Activated CD4-positive, CD25-positive, alpha-beta regulatory T cell treated with anti-CD3 and anti-CD28 coated beads, Interleukin-2, amount 50 U/mL, for 72 hours (primary cell): ENCODE measurements around the gene KRT3.
"Not testable (repeated sequence)": the region's sequence is repeated elsewhere in the genome, so short reads cannot be mapped to it uniquely, and the experiment has no call there.

Experiments used
- DNase-seq: peaks from one replicate; pipeline ENCODE4 v3.0.0; 2021

KRT3 gene

DNA sequence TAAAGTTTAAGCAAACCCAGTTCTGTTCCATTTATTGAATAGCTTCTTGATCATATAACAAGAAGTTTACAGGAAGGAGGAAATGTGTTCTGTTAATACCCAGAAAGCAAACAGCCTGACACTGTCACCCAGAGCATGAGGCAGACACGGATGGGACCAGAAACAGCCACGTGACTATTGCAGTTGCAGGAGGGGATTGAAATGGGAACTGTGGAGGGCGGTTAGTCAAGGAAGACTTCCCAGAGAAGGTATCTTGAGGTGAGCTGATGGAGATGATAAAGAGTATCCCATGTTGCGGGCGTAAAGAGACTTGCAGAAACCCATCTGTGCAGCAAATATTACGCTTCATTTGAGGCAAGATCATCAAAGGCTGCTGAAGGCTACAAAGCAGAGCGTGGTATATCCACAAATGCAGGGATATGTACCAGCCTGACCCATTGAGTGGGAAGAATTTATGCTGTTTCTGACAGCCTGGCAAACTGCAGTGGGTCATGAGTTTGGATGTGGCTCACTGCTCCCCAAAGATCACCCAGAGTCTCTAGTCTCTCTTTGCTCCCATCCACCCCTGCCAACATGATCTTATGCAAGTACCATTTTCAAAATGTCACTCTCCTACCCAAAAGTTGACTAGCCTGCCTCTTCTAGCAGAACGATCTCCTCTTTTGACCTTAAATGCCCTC is 39.5 kb downstream of the KRT3 start:
- no peak for DNase-seq

- no peak for DNase-seq
Observed at GRCh38 chr12:52755533-52755932, 40.4 kb downstream of the KRT3 start.

GRCh38 chr12:52754135-52754534 is 41.8 kb downstream of the KRT3 start:
- no peak for DNase-seq

- DNase-seq = no peak
Observed at GRCh38 chr12:52753283-52753682, 42.6 kb downstream of the KRT3 start.

DNA sequence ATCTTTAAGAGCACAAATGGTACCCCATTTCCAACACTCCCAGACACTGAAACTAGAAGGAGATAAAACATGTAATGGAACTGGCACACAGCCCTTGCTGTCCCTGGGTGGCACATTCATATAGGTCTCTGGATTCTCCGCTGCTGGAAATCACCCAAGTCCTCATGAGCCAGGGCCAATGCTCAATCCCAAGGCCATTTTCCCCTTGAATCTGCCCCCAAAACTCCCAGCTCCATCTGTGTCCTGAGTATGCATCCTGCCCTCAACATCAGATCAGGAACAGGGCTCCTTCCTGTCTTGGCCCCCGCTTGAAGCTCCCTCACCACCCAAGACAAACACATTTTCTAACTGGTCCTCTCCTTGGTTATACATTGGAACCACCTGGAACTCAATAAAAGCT is 43.4 kb downstream of the KRT3 start:
- no peak for DNase-seq

DNA sequence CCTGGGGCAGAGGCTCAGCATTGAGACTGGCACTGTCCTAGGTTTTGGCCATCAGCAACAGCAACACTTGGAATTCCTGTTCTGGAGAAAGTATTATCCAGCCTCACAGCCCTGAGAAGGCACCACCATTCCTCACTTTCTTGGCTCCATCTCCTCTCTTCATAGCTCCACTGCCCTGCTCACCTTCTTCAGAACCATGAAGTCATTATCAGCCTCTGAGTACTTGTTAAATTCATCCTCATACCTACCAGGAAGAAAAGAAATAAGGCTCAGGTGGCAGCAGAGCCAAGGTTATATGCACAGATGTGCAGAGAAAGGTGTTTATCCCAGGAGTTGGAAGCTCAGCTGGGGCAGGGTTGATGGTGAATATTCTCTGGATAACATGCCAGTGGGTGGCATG is 44.1 kb downstream of the KRT3 start:
- DNase-seq = no peak

GRCh38 chr12:52750532-52750931 is 45.4 kb downstream of the KRT3 start:
- not testable (repeated sequence) for DNase-seq

GRCh38 chr12:52749827-52750226 is 46.1 kb downstream of the KRT3 start:
- no peak for DNase-seq

DNA sequence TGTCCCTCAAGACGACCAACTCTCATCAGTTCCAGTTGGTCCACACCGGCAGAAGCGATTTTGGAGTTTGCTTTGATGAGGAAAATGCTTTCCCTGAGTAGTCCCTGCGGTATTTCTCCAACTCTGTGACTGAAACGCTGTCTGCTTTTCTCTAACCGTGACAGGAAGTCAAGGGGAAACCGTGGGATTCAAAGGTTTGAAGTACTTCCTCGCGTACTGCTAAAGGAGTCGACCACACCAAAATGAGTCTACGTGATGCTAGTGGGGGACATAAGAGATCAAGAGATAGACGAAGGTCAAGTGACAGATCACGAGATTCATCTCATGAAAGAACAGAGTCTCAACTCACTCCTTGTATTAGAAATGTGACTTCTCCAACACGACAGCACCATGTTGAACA is 47.3 kb downstream of the KRT3 start:
- no peak for DNase-seq

- no peak for DNase-seq
Observed at GRCh38 chr12:52745554-52745953, 50.4 kb downstream of the KRT3 start.

DNA sequence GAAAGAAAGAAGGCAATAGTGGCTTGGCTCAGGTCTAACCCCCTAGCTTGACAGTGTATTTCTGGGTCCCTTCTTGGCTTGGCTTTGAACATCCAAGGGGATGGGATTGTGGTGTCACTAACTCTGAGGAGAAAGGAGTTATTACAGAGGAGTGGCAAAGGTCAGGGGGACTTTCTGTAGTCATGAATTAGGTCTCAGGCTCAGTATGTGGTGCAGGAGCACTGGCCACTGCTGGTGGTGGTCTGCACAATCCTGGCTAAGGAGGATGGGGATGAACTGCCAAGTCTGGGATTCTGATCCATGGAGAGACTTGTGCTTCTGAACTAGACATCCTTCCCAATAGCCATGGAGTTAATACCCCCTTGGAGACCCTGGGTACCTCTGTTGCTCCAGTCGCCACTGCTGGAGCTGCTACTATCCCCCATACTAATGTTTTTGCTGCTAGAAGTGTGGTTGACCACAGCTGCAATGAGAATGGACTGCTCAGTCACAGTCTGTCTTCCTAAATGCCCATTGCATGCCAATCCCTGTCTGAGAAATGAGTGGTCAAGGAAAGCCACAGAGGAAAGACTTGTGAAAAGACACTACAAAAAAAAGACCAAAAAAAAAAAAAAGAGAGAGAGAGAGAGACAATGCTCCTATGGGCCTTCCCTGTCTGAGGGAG is 51.3 kb downstream of the KRT3 start:
- no peak for DNase-seq

DNA sequence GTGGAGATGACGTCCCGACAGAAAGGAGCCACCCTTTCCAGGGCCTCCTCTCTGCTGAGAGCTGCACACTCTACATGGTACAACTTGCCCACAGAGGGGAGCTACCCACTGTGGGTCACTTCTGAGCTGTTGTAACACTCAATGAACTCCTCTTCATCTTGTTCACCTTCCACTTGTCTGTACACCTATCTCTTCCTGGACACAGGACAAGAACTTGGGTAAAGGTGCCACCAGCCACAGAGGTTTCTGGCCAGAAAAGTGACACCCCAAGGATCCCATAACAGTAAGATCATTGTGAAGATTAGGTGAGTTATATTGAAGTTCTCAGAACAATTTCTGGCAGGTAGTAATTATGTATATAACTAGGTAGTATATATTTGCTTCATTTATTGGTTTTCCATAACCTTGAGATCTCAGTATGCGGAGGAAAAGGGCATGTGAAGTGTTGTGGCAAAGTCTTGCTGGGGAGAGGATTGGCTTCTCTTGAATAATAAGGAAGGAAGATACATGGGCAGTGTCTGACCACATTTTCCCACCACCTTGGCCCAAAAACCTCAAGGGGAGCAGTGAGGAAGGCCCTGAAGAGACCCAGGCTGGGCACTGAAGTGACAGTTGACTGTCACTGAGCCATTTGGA is 53.0 kb downstream of the KRT3 start:
- no peak for DNase-seq

DNA sequence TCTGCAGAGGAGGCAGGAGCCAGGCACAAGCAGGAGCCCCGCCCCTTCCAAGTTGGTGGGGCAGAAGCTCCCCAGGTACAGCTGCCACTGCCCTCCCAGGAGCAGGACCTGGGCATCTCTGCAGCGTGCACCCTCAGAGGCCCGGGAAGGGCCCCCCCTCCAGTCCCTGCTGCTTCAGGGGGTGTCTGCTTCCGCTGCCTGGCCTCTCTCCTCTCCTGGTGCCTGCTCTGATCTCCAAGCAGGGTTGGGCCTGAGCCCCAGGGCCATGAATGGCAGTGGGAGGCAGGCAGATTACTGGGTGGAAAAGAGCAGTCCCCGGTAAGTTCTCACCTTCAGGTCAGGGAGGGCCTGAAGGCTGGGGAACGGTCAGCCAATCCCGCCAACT is 53.7 kb downstream of the KRT3 start:
- no peak for DNase-seq

- peak; percentile 53 for DNase-seq
Observed at GRCh38 chr12:52741375-52742195, 54.3 kb downstream of the KRT3 start.

DNA sequence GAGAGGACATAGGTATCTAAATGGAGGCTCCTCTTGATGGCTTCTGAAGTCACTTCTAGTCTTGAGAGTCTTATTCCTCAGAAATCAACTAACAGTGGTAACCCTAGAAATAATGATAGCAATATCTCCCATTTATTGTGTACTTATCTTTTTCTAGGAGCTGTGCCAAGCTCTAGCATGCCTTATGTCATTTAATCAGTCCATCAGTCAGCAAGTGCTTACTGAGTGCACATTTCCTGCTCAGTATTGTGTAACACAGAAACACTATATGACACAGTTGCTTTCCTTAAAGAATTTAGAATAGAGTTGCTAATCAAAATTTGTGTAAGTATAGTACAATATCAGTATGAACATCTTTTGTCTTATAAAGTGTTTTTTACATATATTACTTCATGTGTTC is 55.3 kb downstream of the KRT3 start:
- no peak for DNase-seq

DNA sequence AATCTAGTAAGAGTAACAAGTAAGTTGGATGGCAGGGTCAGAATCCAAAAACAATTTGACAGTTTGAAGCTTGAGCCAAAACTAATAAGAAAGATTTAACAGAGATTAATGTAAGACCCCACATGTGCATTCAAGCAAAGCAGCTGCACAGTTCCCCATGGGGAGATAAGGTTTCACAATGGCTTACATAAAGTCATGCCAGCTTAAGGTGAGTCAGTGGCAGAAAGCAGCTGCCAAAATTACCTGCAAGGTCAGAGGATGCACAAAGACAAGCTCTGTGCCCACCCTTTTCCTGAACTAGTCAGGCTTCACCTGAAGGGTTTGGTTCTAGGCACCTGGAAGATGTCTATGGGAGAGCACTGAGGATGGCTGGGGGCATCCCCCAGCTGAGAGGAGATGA is 56.0 kb downstream of the KRT3 start:
- no peak for DNase-seq
